Fibroblast of skin of back (primary cell): ENCODE results near the gene FES.
"Not testable (repeated sequence)": the region's sequence is repeated elsewhere in the genome, so short reads cannot be mapped to it uniquely, and the experiment has no call there.

ENCODE experiments used
- DNase-seq: peaks from one replicate; pipeline ENCODE4 v3.0.0-alpha.2; 2013

The FES gene

DNA sequence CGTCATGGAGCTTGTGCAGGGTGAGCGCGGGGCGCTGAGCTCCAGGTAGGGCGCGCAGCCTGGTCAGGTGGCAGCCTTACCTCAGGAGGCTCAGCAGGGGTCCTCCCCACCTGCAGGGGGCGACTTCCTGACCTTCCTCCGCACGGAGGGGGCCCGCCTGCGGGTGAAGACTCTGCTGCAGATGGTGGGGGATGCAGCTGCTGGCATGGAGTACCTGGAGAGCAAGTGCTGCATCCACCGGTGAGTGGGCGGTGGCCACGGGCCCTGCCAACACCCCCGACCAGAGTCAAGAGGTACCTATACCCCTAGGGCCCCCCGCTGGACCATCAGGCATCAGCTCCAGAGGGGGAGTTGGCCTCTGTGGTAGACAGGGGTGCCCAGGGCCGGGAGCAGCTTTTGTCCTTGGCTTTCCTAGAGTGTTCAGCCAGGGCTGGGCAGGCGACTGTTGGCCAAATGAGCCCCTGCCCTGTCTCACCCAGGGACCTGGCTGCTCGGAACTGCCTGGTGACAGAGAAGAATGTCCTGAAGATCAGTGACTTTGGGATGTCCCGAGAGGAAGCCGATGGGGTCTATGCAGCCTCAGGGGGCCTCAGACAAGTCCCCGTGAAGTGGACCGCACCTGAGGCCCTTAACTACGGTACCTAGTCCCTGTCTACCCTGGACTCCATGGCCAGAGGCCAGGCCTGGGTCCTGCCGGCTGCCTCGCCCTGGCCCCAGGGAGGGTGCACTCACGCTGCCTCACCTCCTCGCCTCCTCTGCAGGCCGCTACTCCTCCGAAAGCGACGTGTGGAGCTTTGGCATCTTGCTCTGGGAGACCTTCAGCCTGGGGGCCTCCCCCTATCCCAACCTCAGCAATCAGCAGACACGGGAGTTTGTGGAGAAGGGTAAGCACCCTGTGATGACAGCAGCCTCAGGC lies 9.1 kb downstream of the FES start:
- no peak for DNase-seq

DNA sequence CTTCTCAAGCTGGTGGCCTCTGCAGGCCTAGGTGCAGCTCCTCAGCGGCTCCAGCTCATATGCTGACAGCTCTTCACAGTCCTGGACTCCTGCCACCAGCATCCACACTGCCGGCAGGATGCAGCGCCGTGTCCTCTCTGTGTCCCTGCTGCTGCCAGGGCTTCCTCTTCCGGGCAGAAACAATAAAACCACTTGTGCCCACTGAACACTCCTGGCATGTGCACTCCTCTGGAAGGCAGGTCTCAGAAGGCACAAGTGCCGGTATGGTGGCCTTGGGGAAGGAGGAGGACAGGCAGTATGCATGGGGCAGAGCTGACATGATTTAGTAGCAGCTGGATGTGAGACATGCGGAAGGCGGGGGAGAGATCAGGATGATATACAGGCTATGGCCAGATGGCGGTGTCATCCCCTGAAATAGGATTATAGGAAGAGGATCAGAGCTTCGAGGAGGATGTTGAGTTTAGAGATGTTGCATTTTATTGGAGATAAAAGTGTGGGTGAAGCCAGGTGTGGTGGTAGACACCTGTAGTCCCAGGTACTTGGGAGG lies 11.3 kb downstream of the FES start:
- no peak for DNase-seq

DNA sequence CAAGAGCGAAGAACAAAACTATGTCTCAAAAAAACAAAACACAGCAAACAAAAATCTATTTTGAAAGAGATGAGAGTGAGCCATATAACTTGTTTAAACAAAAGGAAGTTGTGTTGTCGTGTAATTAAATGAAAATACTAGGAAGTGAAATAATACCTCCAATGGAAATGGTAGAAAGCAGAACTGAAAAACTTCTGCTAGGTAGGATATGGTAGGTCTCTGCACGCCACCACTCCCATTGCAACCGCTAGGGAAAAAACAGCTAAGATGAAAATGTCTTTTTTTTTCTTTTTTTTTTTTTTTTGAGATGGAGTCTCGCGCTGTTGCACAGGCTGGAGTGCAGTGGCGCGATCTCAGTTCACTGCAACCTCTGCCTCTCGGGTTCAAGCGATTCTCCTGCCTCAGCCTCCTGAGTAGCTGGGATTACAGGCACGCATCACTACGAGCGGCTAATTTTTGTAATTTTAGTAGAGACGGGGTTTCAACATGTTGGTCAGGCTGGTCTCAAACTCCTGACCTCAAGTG lies 12.9 kb downstream of the FES start:
- not testable (repeated sequence) for DNase-seq

DNA sequence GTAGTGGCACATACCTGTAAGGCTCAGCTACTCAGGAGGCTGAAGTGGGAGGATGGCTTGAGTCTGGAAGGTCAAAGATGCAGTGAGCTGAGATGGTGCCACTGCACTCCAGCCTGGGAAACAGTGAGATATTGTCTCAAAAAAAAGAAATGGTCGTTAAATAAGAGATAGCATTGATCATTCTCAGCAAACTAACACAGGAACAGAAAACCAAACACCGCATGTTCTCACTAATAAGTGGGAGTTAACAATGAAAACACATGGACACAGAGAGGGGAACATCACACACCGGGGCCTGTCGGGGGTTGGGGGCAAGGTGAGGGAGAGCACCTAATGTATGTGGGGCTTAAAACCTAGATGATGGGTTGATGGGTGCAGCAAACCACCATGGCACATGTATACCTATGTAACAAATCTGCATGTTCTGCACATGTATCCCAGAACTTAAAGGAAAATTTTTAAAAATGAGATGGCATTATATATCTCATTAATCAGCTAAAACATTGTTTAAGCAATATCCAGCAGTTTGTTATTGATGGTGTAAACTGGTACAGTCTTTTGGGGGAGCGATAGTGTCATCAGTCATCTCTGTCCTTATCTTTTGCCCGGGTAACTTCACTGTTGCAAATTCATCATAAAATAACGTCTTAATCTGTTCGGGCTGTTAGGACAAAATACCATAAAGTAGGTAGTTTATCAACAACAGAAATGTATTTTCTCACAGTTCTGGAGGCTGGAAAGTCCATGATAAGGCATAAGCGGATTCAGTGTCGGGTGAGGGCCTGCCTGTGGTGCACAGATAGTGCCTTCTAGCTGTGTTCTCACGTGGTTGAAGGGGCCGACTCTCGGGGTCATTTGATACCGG lies 17.1 kb downstream of the FES start:
- DNase-seq: no peak

DNA sequence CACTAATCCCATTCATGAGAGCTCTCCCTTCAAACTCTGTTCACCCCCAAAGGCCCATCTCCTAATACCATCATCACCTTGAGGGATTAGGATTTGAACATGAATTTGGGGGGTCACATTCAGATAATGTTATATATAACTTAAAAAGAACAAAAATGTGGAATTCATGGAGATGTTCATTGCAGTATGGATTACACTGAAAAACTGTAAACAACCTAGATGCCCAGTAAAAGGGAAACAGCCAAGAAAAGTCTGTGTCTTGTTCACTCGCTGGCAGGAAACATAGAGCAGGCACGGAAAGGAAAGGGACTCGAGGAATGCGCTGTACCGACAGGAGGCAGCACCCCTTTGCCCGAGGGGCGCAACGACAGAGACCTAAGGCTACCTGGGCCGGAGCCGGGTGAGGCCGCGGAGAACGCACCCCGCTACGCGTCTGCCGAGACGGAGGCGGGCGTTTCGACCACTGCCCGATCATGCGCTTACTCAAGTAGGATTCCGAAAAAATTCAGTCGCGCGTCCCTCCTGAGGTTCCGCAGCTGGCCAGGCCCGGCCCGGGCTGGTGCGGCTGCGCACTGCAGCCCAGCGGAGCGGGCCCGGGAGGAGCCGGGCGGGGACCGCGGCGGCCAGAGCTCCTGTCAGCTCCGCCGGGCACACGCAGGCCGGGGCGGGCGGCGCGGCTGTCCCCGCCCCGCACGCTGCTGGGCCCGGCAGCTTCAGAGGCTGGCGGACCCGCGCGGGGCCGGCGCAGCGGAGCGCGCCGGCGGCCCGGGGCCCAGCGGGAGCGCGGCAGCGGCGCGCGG lies 17.9 kb downstream of the FES start:
- DNase-seq: peak; percentile 80

DNA sequence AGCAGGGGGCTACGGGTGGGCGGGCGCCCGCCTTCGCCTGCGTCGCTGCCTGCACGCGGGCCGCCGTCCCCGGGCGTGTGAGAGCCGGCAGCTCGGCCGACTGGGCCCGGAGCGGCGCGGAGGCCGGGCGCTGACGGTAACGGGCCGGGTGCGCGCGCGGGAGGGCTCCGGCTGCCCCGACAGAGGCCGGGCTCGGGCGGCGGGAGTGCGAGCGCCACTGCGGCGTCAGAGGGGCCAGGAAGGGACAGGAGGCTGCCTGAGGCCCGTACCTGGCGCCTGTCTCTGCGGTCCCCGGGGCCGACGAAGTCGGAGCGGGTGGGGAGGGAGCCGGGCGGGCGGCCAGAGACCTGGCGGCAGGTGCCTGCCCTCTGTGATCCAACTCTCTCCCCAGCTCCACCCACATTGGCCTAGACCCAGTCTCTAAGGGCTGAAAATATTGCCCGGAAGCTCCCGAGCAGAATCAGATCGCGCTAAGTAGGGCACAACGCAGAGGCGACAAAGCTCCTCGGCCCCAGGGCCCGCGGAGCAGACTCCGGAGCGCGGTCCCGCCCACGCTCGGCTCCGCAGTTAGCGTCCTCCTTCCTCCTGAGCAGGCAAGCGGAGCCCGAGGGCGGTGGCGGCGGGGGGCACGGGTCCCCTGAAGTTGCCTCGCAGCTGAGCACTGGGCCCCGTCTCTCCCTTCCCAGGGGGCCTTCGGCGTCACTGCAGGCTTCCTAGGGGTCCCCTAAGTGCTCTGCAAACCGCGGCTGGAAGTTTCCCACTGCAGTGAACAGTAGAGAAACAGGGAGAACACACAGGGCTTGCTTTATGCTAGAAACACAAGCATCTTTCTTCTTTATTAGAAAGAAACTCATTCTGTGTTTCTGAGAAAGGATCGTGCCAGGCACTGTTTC lies 18.8 kb downstream of the FES start, which contains the start of gene MAN2A2:
Gene MAN2A2 (plus strand): TSS at position 463 of the 893 bp plus-strand sequence. CDS start 906 bp downstream, outside the sequence.
- DNase-seq: peak; percentile 53

DNA sequence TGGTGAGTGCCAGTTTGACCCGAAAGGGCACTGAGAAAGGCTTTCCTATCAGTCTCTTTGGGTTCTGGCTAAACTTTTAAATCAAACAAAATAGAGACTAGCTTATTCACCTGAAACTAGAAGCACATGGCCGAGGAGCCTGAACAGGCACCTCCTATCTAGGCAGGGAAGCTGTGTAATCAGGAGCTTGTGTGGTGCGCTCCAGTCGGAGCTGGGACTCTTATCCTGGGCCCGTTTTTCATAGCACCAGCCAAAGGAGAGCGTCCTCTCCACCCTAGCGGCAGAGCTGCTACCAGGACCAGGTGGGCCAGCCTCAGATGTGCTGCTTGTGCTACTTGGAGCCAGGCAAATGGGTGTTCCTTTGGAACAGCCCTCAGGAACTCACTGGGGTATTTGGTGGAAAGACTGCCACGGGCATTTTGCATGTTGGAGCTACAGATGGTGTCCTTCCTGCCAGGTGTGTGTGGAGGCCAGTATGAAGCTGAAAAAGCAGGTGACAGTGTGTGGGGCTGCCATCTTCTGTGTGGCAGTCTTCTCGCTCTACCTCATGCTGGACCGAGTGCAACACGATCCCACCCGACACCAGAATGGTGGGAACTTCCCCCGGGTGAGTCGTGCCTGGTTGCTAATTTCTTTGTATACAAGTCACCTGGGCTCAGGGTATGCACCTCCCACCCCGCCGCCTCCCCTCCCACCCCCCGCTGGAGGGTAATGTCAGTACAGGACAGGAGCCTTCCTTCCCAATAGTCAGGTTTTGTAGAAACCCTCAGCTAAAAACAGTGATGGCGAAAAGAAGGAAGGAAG lies 19.6 kb downstream of the FES start:
- DNase-seq: no peak

DNA sequence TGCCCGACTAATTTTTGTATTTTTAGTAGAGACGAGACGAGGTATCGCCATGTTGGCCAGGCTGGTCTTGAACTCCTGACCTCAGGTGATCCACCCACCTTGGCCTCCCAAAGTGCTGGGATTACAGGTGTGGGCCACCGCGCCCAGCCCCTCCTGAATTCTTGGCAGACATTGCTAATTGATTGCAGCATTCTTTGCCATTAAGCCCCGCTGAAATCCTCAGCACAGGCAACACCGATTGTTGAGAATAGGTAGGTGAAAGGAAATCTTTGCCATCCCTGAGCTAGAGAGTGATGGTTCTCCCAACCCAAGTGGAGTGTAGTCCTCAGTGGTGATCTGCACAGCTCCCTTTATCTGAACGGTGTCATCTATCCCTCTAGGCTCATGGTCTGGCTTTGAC lies 20.4 kb downstream of the FES start:
- DNase-seq: no peak

DNA sequence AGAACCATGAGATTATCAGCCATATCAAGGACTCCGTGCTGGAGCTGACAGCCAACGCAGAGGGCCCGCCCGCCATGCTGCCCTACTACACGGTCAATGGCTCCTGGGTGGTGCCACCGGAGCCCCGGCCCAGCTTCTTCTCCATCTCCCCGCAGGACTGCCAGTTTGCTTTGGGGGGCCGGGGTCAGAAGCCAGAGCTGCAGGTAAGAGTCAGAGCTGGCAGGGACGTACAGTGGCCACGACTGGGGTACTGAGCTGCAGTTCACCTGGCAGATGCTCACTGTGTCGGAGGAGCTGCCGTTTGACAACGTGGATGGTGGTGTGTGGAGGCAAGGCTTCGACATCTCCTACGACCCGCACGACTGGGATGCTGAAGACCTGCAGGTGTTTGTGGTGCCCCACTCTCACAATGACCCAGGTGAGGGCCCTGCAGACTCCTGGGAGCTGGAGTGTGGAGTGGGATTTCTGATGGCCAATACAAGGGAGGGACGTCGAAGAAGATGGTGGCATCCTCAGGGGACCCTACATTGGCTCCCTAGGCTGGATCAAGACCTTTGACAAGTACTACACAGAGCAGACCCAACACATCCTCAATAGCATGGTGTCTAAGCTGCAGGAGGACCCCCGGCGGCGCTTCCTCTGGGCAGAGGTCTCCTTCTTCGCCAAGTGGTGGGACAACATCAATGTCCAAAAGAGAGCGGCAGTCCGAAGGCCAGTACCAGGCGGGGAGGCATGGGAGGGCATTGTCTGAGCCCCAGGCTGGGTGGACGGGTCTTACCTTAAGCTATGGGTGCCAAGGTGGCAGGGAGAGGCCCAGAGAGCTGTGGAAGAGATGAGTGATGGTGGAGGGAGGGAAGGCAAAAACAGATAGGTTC lies 21.2 kb downstream of the FES start:
- no peak for DNase-seq

DNA sequence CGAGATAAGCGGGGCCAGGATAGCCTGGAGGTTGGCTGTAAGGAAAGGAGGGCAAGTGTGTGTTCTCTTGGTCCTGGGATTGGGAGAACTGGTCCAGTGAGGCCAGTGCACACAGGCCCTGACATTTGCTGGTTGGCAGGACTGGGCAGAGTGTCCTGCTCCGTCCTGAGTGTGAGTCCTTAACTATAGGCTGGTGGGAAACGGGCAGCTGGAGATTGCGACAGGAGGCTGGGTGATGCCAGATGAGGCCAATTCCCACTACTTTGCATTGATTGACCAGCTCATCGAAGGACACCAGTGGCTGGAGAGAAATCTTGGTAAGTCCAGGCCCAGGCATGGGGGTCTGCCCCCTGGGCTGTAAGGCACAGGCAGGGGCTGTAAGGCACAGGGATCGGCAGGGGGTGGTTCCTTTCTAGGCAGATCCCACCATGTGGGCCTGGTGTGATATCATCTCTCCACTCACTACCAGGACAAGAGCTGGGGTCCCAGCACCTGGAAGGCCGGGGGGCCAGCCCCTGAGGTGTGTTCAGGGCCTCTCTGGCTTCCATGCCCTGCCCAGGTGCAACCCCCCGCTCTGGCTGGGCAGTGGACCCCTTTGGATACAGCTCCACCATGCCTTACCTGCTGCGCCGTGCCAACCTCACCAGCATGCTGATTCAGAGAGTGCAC lies 22.0 kb downstream of the FES start:
- no peak for DNase-seq

DNA sequence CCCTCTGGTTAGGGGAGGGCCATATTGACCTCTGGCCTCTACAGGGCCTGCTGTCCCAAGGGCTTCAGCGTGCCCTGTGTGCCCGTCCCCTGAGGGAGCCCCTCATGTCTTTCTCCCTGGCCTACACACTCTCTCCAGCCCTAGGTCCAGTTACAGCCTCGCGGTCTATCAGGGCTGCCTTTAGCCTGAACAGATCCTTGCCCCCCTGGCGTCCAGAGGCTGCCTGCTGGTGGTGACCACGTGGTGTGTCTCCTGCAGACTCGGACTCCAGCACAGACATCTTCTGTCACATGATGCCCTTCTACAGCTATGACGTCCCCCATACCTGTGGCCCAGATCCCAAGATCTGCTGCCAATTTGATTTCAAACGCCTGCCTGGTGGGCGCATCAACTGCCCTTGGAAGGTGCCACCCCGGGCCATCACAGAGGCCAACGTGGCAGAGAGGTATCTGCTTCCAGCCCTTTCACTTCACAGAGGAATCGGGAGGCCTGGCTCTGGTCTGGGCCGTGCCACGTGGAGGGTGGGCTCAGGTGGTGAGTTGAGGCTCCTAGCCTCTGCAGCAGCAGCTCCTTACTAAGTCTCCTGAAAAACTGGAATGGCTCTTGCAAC lies 22.9 kb downstream of the FES start:
- DNase-seq: no peak

DNA sequence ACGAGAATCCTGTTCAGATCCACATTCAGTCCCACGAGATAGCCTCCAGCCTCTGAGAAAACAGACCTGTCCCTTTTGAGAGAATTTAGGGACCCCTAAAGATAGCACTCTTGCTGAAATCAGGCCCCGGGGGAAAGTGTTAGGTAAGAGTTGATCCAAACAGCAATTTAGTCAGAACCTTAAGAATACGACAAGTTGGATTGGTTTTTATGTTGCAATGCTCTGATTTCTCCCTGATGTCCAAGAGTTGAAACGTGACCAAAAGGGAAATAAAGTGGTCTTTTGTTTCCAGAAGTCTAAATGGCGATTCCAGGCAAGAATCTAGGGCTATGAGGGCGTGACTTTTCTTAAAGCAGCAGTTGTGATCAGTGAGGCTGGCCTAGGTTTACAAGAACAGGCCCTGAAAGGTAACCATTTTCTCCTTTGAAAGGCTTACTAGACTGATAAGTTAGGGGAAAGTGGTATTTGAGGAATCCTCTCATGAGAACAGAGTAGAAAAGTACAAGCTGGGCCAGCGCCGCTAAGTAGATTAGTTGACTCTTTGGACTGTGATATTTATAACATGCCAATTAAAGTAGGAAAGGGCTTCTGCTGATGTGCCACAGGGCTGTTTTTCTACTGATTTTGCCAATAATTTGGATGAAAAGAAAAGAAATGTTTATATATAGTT lies 23.7 kb downstream of the FES start:
- no peak for DNase-seq

DNA sequence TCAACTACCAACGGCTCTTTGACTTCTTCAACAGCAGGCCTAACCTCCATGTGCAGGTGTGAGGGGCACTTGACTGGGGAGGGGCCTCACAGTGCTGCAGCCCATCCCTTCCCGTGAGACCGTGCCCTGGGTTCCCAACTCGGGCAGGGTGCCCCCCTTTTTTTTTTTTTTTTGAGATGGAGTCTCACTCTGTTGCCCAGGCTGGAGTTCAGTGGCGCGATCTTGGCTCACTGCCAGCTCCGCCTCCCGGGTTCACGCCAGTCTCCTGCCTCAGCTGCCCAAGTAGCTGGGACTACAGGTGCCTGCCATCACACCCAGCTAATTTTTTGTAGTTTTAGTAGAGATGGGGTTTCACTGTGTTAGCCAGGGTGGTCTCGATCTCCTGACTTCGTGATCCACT lies 25.1 kb downstream of the FES start:
- DNase-seq: not testable (repeated sequence)

DNA sequence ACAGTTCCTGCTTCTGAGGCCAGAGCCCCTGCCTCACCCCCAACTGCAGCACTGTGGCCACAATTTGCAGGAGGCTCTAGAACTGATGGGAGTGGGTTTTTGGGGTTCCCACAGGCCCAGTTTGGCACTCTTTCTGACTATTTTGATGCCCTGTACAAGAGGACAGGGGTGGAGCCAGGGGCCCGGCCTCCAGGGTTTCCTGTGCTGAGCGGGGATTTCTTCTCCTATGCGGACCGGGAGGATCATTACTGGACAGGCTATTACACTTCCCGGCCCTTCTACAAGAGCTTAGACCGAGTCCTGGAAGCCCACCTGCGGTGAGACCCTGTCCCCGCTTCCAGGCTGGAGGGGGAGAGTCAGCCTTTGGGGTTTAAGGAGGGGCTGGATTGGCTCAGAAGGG lies 25.7 kb downstream of the FES start:
- DNase-seq: no peak

DNA sequence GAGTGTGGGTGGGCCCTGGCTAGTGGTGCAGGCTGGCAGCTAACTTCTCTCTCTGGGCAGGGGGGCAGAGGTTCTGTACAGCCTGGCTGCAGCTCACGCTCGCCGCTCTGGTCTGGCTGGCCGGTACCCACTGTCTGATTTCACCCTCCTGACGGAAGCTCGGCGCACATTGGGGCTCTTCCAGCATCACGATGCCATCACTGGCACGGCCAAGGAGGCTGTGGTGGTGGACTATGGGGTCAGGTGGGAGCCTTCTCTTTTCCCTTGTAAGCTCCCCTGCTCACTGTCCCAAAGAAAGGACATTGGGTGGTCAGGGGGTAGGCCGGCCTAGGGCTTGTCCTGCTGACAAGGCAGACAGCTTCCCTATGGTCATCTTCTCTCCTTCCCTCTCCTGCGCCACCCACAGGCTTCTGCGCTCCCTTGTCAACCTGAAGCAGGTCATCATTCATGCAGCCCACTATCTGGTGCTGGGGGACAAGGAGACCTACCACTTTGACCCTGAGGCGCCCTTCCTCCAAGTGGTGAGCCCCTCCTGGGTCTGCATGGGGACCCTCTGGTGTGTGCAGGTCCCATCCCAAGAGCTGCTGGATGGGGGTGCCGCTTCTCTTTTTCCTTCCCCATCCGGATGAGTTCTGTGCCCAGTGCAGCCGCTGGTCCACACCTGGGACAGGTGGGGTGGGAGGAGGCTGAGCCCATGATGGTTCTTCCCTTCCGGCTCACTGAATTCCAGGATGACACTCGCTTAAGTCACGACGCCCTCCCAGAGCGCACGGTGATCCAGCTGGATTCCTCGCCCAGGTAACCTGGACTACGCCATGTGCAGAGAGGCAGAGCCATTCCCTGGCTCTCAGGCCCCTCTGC lies 26.4 kb downstream of the FES start:
- DNase-seq: no peak

DNA sequence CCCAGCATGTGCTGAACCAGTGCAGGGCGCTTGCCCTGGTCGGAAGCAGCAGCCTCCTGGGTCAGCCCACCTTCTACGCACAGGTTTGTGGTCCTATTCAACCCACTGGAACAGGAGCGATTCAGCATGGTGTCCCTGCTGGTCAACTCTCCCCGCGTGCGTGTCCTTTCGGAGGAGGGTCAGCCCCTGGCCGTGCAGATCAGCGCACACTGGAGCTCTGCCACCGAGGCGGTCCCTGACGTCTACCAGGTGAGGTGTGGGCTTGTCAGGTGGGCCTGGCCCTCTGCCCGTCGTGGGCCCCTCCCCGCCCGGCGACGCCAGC lies 27.0 kb downstream of the FES start:
- DNase-seq: no peak
